ENCODE measurements around the gene SORCS2. TPM values are rescaled to one million over a fixed set of nuclear protein-coding genes. Genes with fewer than 3 reads are reported as not detected.

SORCS2 gene
- polyA plus RNA-seq, 1 donor (not counting 4 experiments of a cell fraction or from before 2014, with no cell fraction given): 0.09 TPM

- no peak for FAIRE-seq
Measured at GRCh38 chr4:7666744-7667143, 474.4 kb downstream of the SORCS2 start.

GRCh38 chr4:7668271-7668670 is 475.9 kb downstream of the SORCS2 start:
- no peak for DNase-seq (ENCODE audit: low read depth, low spot score)
- H3K4me3 ChIP-seq (ENCODE audit: control insufficient read depth in 2 of 3, extremely low read depth in 1 of 3, insufficient read depth in 2 of 3, low read depth in 1 of 3, low read length in 3 of 3): no peak overlapping the region
- no peaks in the 10 kb centered on the region for H3K36me3 ChIP-seq (ENCODE audit: control insufficient read depth in 2 of 2, extremely low read depth in 1 of 2, insufficient read depth in 2 of 2, low read length in 2 of 2)
- no peaks in the 10 kb centered on the region for H3K79me2 ChIP-seq (ENCODE audit: control insufficient read depth, insufficient read depth, low read length)
- dilution Hi-C loops (cut with MboI; ENCODE audit: extremely low pct_ligation_motif_present, low sequenced_read_pairs): no loop called here
- no peak overlapping the region for H3K4me2 ChIP-seq (ENCODE audit: control insufficient read depth, extremely low read depth, insufficient read depth, low read depth, low read length)
- no peak for FAIRE-seq
- H3K9me3 ChIP-seq (ENCODE audit: control insufficient read depth, low read depth, low read length): no peaks in the 10 kb centered on the region
- no peaks in the 10 kb centered on the region for H3K9me1 ChIP-seq (ENCODE audit: control insufficient read depth, extremely low read depth, insufficient read depth, low read length)
- no peaks in the 10 kb centered on the region for H3K4me1 ChIP-seq (ENCODE audit: control insufficient read depth, extremely low read depth, insufficient read depth, low read length)
- H3K9ac ChIP-seq (ENCODE audit: control insufficient read depth, extremely low read depth, insufficient read depth, low read length): no peak overlapping the region
- TF ChIP-seq EZH2 (IDR thresholded peaks at IDR 0.05; ENCODE audit: low read length) (no peak), CTCF (optimal IDR thresholded peaks at IDR 0.05 in 1 of 3, IDR thresholded peaks at IDR 0.05 in 1 of 3, conservative IDR thresholded peaks at IDR 0.05 in 1 of 3; ENCODE audit: extremely low read depth in 1 of 3, insufficient read depth in 2 of 3, low read length in 3 of 3) (no peak)
- no peak overlapping the region for H2AFZ ChIP-seq (ENCODE audit: control insufficient read depth, low read length)
- no peaks in the 10 kb centered on the region for H4K20me1 ChIP-seq (ENCODE audit: control insufficient read depth, extremely low read depth, insufficient read depth, low read length)
- H3K27ac ChIP-seq (ENCODE audit: control insufficient read depth, insufficient read depth, low read length): no peak overlapping the region
- no peaks in the 10 kb centered on the region for H3K27me3 ChIP-seq (ENCODE audit: control insufficient read depth, extremely low read depth, insufficient read depth, low read length)

More at GRCh38 chr4:7666744-7667143, 474.4 kb downstream of the SORCS2 start:
- Histone ChIP-seq H3K9me1 (ENCODE audit: control insufficient read depth, extremely low read depth, insufficient read depth, low read length) (no peaks in the 10 kb centered on the region), H3K36me3 (ENCODE audit: control insufficient read depth in 2 of 2, extremely low read depth in 1 of 2, insufficient read depth in 2 of 2, low read length in 2 of 2) (no peaks in the 10 kb centered on the region), H3K4me3 (ENCODE audit: control insufficient read depth in 2 of 3, extremely low read depth in 1 of 3, insufficient read depth in 2 of 3, low read depth in 1 of 3, low read length in 3 of 3) (no peak overlapping the region), H3K79me2 (ENCODE audit: control insufficient read depth, insufficient read depth, low read length) (no peaks in the 10 kb centered on the region), H3K9ac (ENCODE audit: control insufficient read depth, extremely low read depth, insufficient read depth, low read length) (no peak overlapping the region), H3K9me3 (ENCODE audit: control insufficient read depth, low read depth, low read length) (no peaks in the 10 kb centered on the region), H3K4me2 (ENCODE audit: control insufficient read depth, extremely low read depth, insufficient read depth, low read depth, low read length) (no peak overlapping the region), H3K27ac (ENCODE audit: control insufficient read depth, insufficient read depth, low read length) (no peak overlapping the region), H4K20me1 (ENCODE audit: control insufficient read depth, extremely low read depth, insufficient read depth, low read length) (no peaks in the 10 kb centered on the region), H3K27me3 (ENCODE audit: control insufficient read depth, extremely low read depth, insufficient read depth, low read length) (no peaks in the 10 kb centered on the region), H2AFZ (ENCODE audit: control insufficient read depth, low read length) (no peak overlapping the region), H3K4me1 (ENCODE audit: control insufficient read depth, extremely low read depth, insufficient read depth, low read length) (no peaks in the 10 kb centered on the region)
- dilution Hi-C loops (cut with MboI; ENCODE audit: extremely low pct_ligation_motif_present, low sequenced_read_pairs): no loop called here
- TF ChIP-seq EZH2 (IDR thresholded peaks at IDR 0.05; ENCODE audit: low read length) (no peak), CTCF (optimal IDR thresholded peaks at IDR 0.05 in 1 of 3, IDR thresholded peaks at IDR 0.05 in 1 of 3, conservative IDR thresholded peaks at IDR 0.05 in 1 of 3; ENCODE audit: extremely low read depth in 1 of 3, insufficient read depth in 2 of 3, low read length in 3 of 3) (no peak)
- DNase-seq (ENCODE audit: low read depth, low spot score): no peak

All from keratinocyte (primary cell).